Testis (tissue), 3 donors: ENCODE results near the gene ZBTB47. TPM values are rescaled to one million over a fixed set of nuclear protein-coding genes. Genes with fewer than 3 reads are reported as not detected.

Source experiments
- DNase-seq: peaks from one replicate; pipeline ENCODE4 v3.0.0-alpha.2; 2019
- H3K27ac ChIP-seq, 2 donors: fragments of 200-600 bp; sonication (generic); one replicate each; pipeline ENCODE4 v1.5.1; 2019
- H3K27me3 ChIP-seq: fragments of 200-600 bp; sonication (generic); one replicate; pipeline ENCODE4 v1.5.1; 2019
- H3K36me3 ChIP-seq: fragments of 200-600 bp; sonication (generic); one replicate; pipeline ENCODE4 v1.5.1; 2017; ENCODE audit warnings: low read depth; ENCODE audit errors: missing control alignments
- H3K4me1 ChIP-seq: fragments of 200-600 bp; sonication (generic); one replicate; pipeline ENCODE4 v1.5.1; 2019
- H3K4me3 ChIP-seq, 2 donors: fragments of 200-600 bp; sonication (generic); one replicate each; pipeline ENCODE4 v1.5.1; 2017 to 2019
- H3K9me3 ChIP-seq: fragments of 200-600 bp; sonication (generic); one replicate; pipeline ENCODE4 v1.5.1; 2017
- POLR2A ChIP-seq: fragments of 450-650 bp; IDR thresholded peaks from one replicate; pipeline ENCODE4 v1.6.1; 2017; ENCODE audit warnings: antibody characterized with exemption, mild to moderate bottlenecking, moderate library complexity
- WGBS, 2 donors: methylation state at CpG; one replicate each; pipeline ENCODE4 v1.1.5; 2018; 5-methylcytosine and 5-hydroxymethylcytosine counted together
- intact Hi-C: fragments of 100-400 bp; cut with DNase I; formaldehyde crosslinking; loops from one replicate; pipeline ENCODE4 v1.15.1; 2023; ENCODE audit warnings: low total_unique reads
- polyA plus RNA-seq: library from polyadenylated mRNA; stranded (reverse); fragments of 350-450 nt; fragmentation: Illumina TruSeq; extraction: RNeasy Lipid Tissue Mini Kit (QIAGEN cat#74804); gene quantifications from one replicate; pipeline ENCODE4 v1.2.3, GENCODE V29; 2014; ENCODE audit warnings: low read depth, low replicate concordance; ENCODE audit not compliant: insufficient read depth
- total RNA-seq, 2 donors: library from RNA; depleted of rRNA; stranded (reverse); fragments of >200 nt; gene quantifications; one replicate each; pipeline ENCODE4 v1.2.3, GENCODE V29; 2016
- TF ChIP-seq, protein P1 (sequence below), 3 experiments: fragments of 450-650 bp in 2 of 3; fragments of 200-600 bp in 1 of 3; sonication (generic) in 1 of 3; IDR thresholded peaks; one replicate each; pipeline ENCODE4 v1.5.1; 2016 to 2019; ENCODE audit warnings: antibody characterized with exemption in 3 of 3, mild to moderate bottlenecking in 2 of 3, moderate library complexity in 1 of 3

ZBTB47 gene
- total and polyA plus RNA-seq, 3 donors from 2014 or later = 16.7 to 22.8 (median 18.1) TPM

GRCh38 chr3:42698911-42699230, 45.4 kb downstream of the ZBTB47 start:
- TF ChIP-seq POLR2A = no peak
- TF ChIP-seq, protein P1, sequence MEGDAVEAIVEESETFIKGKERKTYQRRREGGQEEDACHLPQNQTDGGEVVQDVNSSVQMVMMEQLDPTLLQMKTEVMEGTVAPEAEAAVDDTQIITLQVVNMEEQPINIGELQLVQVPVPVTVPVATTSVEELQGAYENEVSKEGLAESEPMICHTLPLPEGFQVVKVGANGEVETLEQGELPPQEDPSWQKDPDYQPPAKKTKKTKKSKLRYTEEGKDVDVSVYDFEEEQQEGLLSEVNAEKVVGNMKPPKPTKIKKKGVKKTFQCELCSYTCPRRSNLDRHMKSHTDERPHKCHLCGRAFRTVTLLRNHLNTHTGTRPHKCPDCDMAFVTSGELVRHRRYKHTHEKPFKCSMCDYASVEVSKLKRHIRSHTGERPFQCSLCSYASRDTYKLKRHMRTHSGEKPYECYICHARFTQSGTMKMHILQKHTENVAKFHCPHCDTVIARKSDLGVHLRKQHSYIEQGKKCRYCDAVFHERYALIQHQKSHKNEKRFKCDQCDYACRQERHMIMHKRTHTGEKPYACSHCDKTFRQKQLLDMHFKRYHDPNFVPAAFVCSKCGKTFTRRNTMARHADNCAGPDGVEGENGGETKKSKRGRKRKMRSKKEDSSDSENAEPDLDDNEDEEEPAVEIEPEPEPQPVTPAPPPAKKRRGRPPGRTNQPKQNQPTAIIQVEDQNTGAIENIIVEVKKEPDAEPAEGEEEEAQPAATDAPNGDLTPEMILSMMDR (IDR thresholded peaks at IDR 0.05) = no peak
- Histone ChIP-seq H3K36me3 (no peaks in the 10 kb centered on the region), H3K9me3 (no peaks in the 10 kb centered on the region), H3K27ac (no peak overlapping the region), H3K4me3 (no peak overlapping the region), H3K27me3 (no peaks in the 10 kb centered on the region), H3K4me1 (peaks cover 10% of the 10 kb centered on the region)
- intact Hi-C loops = no loop called here
- WGBS, 2 donors = 88 to 91% methylated on average over 9 of the region's 9 CpGs
- DNase-seq = peak; percentile 4

- intact Hi-C loops = no loop called here
- 87 to 92% methylated on average over 6 to 10 of the region's 10 CpGs for WGBS, 2 donors
- TF ChIP-seq, protein P1 (IDR thresholded peaks at IDR 0.05) = no peak
- TF ChIP-seq POLR2A = no peak
These were observed 46.0 kb downstream of the ZBTB47 start for GRCh38 chr3:42699511-42699971.

GRCh38 chr3:42700366-42701288, 47.1 kb downstream of the ZBTB47 start:
- intact Hi-C loops = no loop called here
- H3K27me3 ChIP-seq = no peaks in the 10 kb centered on the region
- TF ChIP-seq, protein P1 (IDR thresholded peaks at IDR 0.05) = no peak
- no peak for TF ChIP-seq POLR2A
- WGBS, 2 donors = 77 to 83% methylated on average over 9 to 15 of the region's 15 CpGs
- peaks cover 10% of the 10 kb centered on the region for H3K4me1 ChIP-seq
- no peaks in the 10 kb centered on the region for H3K36me3 ChIP-seq
- H3K27ac ChIP-seq = no peak overlapping the region
- H3K4me3 ChIP-seq = no peak overlapping the region
- H3K9me3 ChIP-seq = no peaks in the 10 kb centered on the region
- no peak for DNase-seq

More at GRCh38 chr3:42699511-42699971, 46.0 kb downstream of the ZBTB47 start:
- Histone ChIP-seq H3K4me1 (peaks cover 10% of the 10 kb centered on the region), H3K4me3 (no peak overlapping the region), H3K36me3 (no peaks in the 10 kb centered on the region), H3K27me3 (no peaks in the 10 kb centered on the region), H3K9me3 (no peaks in the 10 kb centered on the region), H3K27ac (no peak overlapping the region)
- no peak for DNase-seq

DNA sequence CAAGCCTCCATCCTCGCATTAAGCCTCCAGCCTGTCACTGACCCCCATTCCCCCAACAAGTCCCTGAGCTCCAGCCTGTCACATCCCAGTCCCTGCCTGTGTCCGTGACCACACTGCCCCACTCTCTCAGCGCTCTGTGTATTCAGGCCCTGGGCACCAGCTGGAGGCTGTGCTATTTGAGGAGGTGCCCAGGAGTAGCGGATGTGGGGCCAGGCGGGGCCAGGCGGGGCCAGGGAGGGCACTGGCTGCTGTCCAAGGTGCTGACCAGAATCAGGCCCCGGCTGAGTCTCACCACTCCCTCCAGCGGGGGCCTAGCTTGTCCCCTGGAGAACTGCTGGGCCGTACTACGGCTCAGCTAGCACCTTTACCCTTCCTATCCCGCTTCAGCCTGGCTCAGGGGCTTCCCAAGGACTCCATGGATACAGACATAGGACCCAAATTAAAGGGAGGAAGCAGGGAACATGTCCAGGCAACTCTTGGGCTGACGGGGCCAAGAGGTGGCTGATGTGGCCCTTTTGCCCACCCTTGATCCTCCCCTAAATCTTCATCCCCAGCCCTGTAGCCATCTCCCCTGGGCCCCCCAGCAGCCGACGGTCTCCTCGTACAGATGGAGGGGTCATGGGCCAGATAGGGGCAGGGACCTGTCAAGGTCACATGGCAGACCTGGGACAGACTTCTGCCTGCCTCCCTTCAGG, 48.0 kb downstream of the ZBTB47 start:
- H3K4me3 ChIP-seq = no peak overlapping the region
- whole genome bisulfite sequencing, 2 donors = 55 to 60% methylated on average over 13 to 14 of the region's 15 CpGs
- H3K9me3 ChIP-seq = no peaks in the 10 kb centered on the region
- no peak overlapping the region for H3K27ac ChIP-seq
- intact Hi-C loops = no loop called here
- H3K27me3 ChIP-seq = no peaks in the 10 kb centered on the region
- no peak for TF ChIP-seq POLR2A
- TF ChIP-seq, protein P1 (IDR thresholded peaks at IDR 0.05) = no peak
- no peaks in the 10 kb centered on the region for H3K36me3 ChIP-seq
- peaks cover 10% of the 10 kb centered on the region for H3K4me1 ChIP-seq
- peak; percentile 60 for DNase-seq
